GM12872 (cell line): ENCODE results near the gene TMEM108.

Source experiments
- TF ChIP-seq, protein P1 (sequence below): IDR thresholded peaks from 3 replicates; pipeline ENCODE4 v1.5.1; 2011; ENCODE audit warnings: low read depth, mild to moderate bottlenecking, low read length, moderate library complexity; ENCODE audit not compliant: insufficient read depth

TMEM108 gene

DNA sequence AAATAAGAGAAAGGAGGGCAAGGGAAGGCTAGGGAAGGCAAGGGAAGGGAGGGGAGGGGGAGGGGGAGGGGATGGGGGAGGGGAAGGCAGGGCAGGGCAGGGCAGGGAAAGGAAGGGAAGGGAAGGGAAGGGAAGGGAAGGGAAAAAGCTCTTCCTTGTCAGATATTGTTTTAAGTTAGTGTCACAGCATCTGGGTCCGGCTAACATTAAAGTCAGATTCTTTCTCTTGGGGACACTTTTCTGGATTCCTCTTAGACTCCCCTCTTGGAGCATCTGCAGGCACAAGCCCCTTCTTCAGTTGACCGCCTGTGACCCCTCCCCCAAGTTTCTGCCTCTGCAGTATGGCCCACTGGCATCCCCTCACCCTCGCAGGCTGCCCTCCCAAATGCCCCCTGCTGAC is 387.7 kb downstream of the TMEM108 start:
- TF ChIP-seq, protein P1, sequence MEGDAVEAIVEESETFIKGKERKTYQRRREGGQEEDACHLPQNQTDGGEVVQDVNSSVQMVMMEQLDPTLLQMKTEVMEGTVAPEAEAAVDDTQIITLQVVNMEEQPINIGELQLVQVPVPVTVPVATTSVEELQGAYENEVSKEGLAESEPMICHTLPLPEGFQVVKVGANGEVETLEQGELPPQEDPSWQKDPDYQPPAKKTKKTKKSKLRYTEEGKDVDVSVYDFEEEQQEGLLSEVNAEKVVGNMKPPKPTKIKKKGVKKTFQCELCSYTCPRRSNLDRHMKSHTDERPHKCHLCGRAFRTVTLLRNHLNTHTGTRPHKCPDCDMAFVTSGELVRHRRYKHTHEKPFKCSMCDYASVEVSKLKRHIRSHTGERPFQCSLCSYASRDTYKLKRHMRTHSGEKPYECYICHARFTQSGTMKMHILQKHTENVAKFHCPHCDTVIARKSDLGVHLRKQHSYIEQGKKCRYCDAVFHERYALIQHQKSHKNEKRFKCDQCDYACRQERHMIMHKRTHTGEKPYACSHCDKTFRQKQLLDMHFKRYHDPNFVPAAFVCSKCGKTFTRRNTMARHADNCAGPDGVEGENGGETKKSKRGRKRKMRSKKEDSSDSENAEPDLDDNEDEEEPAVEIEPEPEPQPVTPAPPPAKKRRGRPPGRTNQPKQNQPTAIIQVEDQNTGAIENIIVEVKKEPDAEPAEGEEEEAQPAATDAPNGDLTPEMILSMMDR, result no peak

DNA sequence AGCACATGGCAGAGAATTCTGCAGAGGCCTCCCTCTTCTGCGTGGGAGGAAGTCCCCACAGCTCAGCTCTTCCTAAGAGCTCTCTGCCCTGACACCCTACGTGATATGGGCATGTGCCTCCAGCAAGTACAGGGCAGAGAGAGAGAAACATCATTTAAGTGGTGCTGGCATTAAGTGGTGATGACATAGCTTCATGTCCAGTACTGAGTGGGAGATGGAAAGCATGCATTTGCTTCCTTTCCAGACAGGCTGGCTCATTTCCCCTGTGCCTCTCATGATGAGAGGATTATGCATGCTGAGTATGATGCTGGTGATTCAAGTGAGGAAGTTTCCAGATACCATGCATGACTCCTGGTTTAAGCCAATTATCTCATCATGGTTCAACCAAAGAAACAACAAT is 388.5 kb downstream of the TMEM108 start:
- TF ChIP-seq, protein P1, result no peak

DNA sequence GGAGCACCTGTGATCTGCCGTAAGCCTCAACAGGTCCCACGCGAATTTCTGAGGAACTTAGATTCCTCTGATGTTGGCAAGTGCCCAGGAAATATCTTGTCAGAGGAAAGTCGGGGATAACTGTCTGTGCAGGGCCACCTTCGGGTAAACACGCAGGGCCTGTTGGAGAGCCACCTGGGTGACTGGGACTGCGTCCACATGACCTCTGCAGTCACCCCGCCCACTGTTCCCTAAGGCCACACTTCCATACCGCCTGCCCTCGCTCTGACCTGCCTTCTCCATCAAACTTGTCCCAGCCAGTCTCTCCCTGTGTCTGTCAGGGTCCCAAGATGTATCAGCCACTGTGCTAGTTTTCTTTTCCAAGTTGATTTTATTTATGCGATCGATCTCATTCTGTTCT is 390.4 kb downstream of the TMEM108 start:
- TF ChIP-seq, protein P1, result no peak

DNA sequence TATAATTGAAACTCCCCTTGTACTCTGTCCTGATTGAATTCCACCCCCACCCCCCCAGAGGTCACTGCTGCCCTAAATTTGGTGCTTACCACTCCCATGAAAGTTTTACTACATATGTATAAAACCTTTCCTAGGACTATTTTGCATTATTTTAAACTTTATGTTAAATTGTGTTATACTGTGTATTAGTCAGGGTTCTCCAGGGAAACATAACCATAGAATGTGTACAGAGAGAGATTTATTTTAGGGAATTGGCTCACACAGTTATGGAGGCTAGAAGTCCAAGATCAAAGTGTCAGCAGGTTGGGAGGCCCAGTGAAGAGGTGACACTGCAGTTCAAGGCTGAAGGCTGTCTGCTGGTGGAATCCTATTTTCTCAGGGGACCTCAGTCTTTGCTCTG is 390.9 kb downstream of the TMEM108 start:
- TF ChIP-seq, protein P1, result no peak

DNA sequence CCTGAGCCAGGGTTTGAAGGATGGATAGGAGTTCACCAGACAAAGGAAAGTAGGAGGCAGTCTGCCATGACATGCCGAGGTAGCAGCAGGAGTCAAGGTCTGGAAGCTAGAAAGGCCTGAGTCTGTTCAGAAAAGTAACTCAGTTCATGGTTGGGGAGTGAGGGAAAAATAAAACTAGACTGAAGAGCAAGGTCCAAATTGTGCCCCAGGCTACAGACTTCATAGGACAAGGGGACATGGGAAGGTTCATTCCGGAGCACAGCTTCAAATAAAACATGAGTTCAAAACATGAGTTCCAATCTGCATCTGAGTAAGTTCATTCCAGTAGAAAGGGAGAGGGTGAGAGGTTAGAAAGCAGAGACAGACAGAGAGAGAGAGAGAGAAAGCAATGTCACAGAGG is 401.4 kb downstream of the TMEM108 start:
- TF ChIP-seq, protein P1, result no peak

DNA sequence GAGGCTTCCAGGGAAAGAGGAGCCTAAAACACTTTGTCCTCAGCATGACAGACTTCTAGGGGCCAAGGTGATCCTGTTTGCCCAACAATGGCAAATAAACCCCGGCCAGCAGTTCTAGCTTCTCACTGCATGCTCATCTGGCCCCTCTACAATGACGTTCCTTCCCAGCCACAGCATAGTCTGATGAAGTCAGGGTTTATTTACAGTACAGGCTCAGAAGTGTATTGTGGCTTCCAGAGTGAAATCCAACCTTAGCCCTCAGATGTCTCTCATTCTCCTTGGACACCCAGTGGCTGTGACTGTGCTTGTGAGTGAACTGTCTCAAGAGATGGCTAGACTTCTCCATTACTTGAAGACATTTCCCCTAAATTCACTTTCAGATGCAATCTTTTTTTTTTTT is 402.5 kb downstream of the TMEM108 start:
- TF ChIP-seq, protein P1, result no peak

DNA sequence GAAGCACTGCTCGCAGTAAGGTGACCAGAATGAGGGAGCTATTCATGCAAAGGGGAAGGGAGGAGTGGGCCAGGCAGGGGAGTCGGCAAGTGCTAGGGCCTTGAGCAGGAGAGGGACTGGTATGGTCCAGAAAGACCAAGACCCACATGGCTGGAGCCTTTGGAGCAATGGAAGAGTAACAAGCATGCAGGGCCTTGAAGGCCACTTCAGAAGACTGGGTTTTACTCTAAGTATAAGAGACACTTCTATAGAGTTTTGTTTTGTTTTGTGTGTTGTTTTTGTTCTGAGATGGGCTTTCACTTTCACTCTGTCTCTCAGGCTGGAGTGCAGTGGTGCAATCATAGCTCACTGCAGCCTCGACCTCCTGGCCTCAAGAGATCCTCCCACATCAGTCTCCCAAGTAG is 403.7 kb downstream of the TMEM108 start:
- TF ChIP-seq, protein P1, result no peak

DNA sequence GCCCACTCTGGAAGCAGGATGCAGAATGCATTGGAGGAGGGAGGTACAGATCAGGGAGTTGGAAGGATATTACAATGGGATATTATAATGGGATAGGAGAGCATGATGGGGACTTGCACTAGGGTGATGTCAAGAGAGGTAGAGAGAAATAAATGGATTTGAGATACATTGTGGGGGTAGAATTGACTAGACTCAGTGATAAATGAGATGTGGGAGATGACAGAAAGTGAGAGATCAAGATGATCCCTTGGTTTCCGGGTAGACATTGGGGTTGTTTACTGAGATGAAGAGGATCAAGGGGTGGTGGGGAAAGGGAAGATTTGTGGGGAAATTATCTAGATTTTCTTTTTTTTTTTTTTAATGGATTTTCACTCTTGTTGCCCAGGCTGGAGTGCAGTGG is 404.3 kb downstream of the TMEM108 start:
- TF ChIP-seq, protein P1, result no peak
